OCI-LY1 (cell line): ENCODE data around the gene RHBDF1.

Source experiments
- H2AFZ ChIP-seq: fragments of 200-600 bp; sonication (generic), shearing (Covaris generic); 2 replicates; pipeline ENCODE4 v1.6.0; 2014; ENCODE audit warnings: antibody characterized with exemption, mild to moderate bottlenecking, low read length
- H3F3A ChIP-seq: fragments of 200-600 bp; sonication (generic), shearing (Covaris generic); 2 replicates; pipeline ENCODE4 v1.6.0; 2014; ENCODE audit warnings: mild to moderate bottlenecking, antibody characterized with exemption, low read length, moderate library complexity; ENCODE audit not compliant: insufficient read depth
- H3K27ac ChIP-seq: fragments of 200-600 bp; sonication (generic); 2 replicates; pipeline ENCODE4 v1.5.1; 2014; ENCODE audit warnings: low read length, mixed run types, mild to moderate bottlenecking, low read depth; ENCODE audit not compliant: poor library complexity, severe bottlenecking
- H3K27me3 ChIP-seq: fragments of 200-600 bp; sonication (generic); 2 replicates; pipeline ENCODE4 v1.6.0; 2014; ENCODE audit warnings: antibody characterized with exemption, mild to moderate bottlenecking, low read length, moderate library complexity; ENCODE audit not compliant: insufficient read depth
- H3K36me3 ChIP-seq: fragments of 200-600 bp; sonication (generic); 2 replicates; pipeline ENCODE4 v1.6.1; 2014; ENCODE audit warnings: mild to moderate bottlenecking, antibody characterized with exemption, low read length, moderate library complexity, mixed read lengths; ENCODE audit not compliant: insufficient read depth
- H3K4me1 ChIP-seq: fragments of 200-600 bp; sonication (generic); 2 replicates; pipeline ENCODE4 v1.5.1; 2014; ENCODE audit warnings: mild to moderate bottlenecking, low read length, moderate library complexity; ENCODE audit not compliant: insufficient read depth, severe bottlenecking
- H3K4me2 ChIP-seq: fragments of 200-600 bp; sonication (generic), shearing (Covaris generic); 2 replicates; pipeline ENCODE4 v1.6.1; 2014; ENCODE audit warnings: low read length
- H3K4me3 ChIP-seq: fragments of 200-600 bp; sonication (generic); 2 replicates; pipeline ENCODE4 v1.5.1; 2014; ENCODE audit warnings: low read length, low read depth, mild to moderate bottlenecking, mixed read lengths; ENCODE audit not compliant: poor library complexity, severe bottlenecking
- H3K79me2 ChIP-seq: fragments of 200-600 bp; shearing (Covaris generic); 2 replicates; pipeline ENCODE4 v1.6.1; 2016; ENCODE audit warnings: mixed run types, low read length, mixed read lengths; ENCODE audit not compliant: insufficient read depth
- H3K9ac ChIP-seq: fragments of 200-600 bp; sonication (generic), shearing (Covaris generic); 2 replicates; pipeline ENCODE4 v1.6.1; 2014; ENCODE audit warnings: mild to moderate bottlenecking, low read length, mixed read lengths
- H3K9me2 ChIP-seq: fragments of 200-600 bp; sonication (generic), shearing (Covaris generic); 2 replicates; pipeline ENCODE4 v1.6.1; 2014; ENCODE audit warnings: low read depth, mild to moderate bottlenecking, low read length, mixed read lengths
- H3K9me3 ChIP-seq: fragments of 200-600 bp; shearing (Covaris generic); 2 replicates; pipeline ENCODE4 v1.6.1; 2014; ENCODE audit warnings: low read length, mixed read lengths
- H4K20me1 ChIP-seq: fragments of 200-600 bp; sonication (generic), shearing (Covaris generic); 2 replicates; pipeline ENCODE4 v1.6.0; 2016; ENCODE audit warnings: mild to moderate bottlenecking, low read length; ENCODE audit not compliant: insufficient read depth
- EZH2 ChIP-seq: fragments of 200-600 bp; sonication (generic), shearing (Covaris generic); IDR thresholded peaks from 2 replicates; pipeline ENCODE4 v1.8.0; 2017; ENCODE audit warnings: borderline replicate concordance, mixed run types, mild to moderate bottlenecking, antibody characterized with exemption, low read length, moderate library complexity, mixed read lengths
- TF ChIP-seq, protein P1 (sequence below): fragments of 200-600 bp; sonication (generic), shearing (Covaris generic); IDR thresholded peaks from 2 replicates; pipeline ENCODE4 v1.5.1; 2017; ENCODE audit warnings: mild to moderate bottlenecking, antibody characterized with exemption, low read length, moderate library complexity, mixed read lengths

RHBDF1 gene

DNA sequence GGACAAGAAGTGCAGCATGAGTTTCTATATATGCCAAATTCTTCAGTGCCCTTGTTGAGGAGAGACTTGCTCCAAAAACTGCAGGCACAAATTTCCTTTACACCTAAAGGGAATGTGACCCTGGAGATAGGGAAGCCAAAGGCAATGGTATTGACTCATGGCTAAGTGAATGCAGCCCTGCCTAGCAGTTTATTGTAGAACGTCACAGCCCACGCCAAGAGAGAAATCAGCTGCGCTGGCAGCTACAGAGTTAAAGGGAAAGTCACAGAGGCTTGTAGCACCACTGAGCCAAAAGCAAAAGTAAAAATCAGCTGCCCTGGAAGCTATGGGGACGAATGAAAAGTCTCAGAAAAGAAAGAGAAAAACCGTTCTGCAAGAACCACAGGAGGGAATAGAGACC lies 29.1 kb downstream of the RHBDF1 start:
- Histone ChIP-seq H3K4me2 (no peak overlapping the region), H3K36me3 (peaks cover 75% of the 10 kb centered on the region)

DNA sequence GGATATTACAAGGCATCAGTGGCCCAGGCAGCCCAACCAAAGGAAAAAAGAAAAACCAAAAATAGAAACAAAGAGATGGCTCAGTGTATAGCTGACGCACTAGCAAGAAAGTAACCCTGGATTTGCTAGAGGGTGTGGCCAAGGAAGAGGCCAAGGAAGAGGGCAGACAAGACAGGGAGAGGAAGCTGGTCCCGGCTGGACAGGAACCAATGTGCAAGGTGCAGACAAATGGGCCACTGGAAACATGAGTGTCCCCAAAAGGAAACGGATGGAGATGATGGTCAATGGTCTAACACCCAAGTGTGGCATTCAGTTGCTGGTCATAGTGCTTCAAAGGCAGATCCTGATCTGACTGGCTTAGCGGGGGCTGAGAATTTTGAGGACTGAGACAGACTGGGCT lies 29.7 kb downstream of the RHBDF1 start:
- Histone ChIP-seq H3K36me3 (peaks cover 76% of the 10 kb centered on the region), H3K79me2 (no peaks in the 10 kb centered on the region), H3K4me1 (peaks cover 21% of the 10 kb centered on the region), H3F3A (peaks cover 5% of the 10 kb centered on the region; the same call in 1 of the 2 replicates), H3K4me3 (no peak overlapping the region), H2AFZ (no peak overlapping the region), H3K9ac (no peak overlapping the region), H4K20me1 (no peaks in the 10 kb centered on the region), H3K27me3 (no peaks in the 10 kb centered on the region), H3K9me3 (no peaks in the 10 kb centered on the region), H3K27ac (no peak overlapping the region), H3K4me2 (no peak overlapping the region), H3K9me2 (no peaks in the 10 kb centered on the region)
- TF ChIP-seq, protein P1, sequence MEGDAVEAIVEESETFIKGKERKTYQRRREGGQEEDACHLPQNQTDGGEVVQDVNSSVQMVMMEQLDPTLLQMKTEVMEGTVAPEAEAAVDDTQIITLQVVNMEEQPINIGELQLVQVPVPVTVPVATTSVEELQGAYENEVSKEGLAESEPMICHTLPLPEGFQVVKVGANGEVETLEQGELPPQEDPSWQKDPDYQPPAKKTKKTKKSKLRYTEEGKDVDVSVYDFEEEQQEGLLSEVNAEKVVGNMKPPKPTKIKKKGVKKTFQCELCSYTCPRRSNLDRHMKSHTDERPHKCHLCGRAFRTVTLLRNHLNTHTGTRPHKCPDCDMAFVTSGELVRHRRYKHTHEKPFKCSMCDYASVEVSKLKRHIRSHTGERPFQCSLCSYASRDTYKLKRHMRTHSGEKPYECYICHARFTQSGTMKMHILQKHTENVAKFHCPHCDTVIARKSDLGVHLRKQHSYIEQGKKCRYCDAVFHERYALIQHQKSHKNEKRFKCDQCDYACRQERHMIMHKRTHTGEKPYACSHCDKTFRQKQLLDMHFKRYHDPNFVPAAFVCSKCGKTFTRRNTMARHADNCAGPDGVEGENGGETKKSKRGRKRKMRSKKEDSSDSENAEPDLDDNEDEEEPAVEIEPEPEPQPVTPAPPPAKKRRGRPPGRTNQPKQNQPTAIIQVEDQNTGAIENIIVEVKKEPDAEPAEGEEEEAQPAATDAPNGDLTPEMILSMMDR, result no peak
- TF ChIP-seq EZH2, result no peak

More for the DNA sequence above, 29.1 kb downstream of the RHBDF1 start:
- peaks cover 5% of the 10 kb centered on the region; the same call in 1 of the 2 replicates for H3F3A ChIP-seq
- H3K27me3 ChIP-seq, result no peaks in the 10 kb centered on the region
- no peak overlapping the region for H3K9ac ChIP-seq
- H3K4me3 ChIP-seq, result no peak overlapping the region
- no peaks in the 10 kb centered on the region for H3K79me2 ChIP-seq
- H3K9me2 ChIP-seq, result no peaks in the 10 kb centered on the region
- no peak overlapping the region for H3K27ac ChIP-seq
- H3K4me1 ChIP-seq, result peaks cover 17% of the 10 kb centered on the region
- no peaks in the 10 kb centered on the region for H4K20me1 ChIP-seq
- no peak overlapping the region for H2AFZ ChIP-seq
- TF ChIP-seq, protein P1, result no peak
- no peak for TF ChIP-seq EZH2
- no peaks in the 10 kb centered on the region for H3K9me3 ChIP-seq

DNA sequence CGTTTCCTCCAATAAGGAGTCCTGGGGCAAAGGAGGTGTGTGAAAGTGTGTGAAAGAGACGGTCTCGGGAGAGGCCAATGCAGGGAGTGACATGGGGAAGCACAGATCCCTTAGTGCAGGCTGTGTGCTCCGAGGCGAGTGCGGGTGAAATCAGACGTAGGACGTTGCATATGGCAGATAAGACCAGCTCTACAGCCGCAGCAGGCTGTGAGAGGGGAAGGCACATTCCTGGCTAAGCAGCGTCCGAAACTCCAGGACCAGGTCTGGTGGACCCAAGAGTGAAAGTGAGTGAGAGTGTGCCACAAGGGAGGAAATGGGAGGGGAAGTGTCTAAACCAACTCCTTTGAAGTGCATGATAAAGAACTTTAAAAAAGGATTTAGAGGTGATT lies 30.4 kb downstream of the RHBDF1 start:
- no peak overlapping the region for H2AFZ ChIP-seq
- TF ChIP-seq, protein P1, result no peak
- TF ChIP-seq EZH2, result no peak
- no peaks in the 10 kb centered on the region for H3K9me2 ChIP-seq
- H3K9me3 ChIP-seq, result no peaks in the 10 kb centered on the region
- H3K4me2 ChIP-seq, result no peak overlapping the region
- H3K27ac ChIP-seq, result no peak overlapping the region
- H3K36me3 ChIP-seq, result peaks cover 78% of the 10 kb centered on the region
- H3K4me1 ChIP-seq, result peaks cover 21% of the 10 kb centered on the region
- no peak overlapping the region for H3K4me3 ChIP-seq
- no peaks in the 10 kb centered on the region for H3K79me2 ChIP-seq
- H4K20me1 ChIP-seq, result no peaks in the 10 kb centered on the region
- peaks cover 3% of the 10 kb centered on the region; the same call in 1 of the 2 replicates for H3F3A ChIP-seq
- H3K27me3 ChIP-seq, result no peaks in the 10 kb centered on the region
- H3K9ac ChIP-seq, result no peak overlapping the region
